ENCODE data around the gene RIPOR3. TPM values are rescaled to one million over a fixed set of nuclear protein-coding genes. Genes with fewer than 3 reads are reported as not detected.

The RIPOR3 gene
- total and polyA plus RNA-seq, 9 of the 15 experiments (the other 6 are each of a cell fraction or from before 2014, with no cell fraction given) = 3.3 to 62.7 (median 21.4) TPM

- no peak for TF ChIP-seq ZNF280B (CRISPR knock-in tag; IDR thresholded peaks at IDR 0.05)
- no peak for TF ChIP-seq ZNF140 (CRISPR knock-in tag; IDR thresholded peaks at IDR 0.05)
- 0 out of 2 replicates have a peak, but pooled peaks have one; percentile 27 for TF ChIP-seq ZNF436 (CRISPR knock-in tag; IDR thresholded peaks at IDR 0.05)
- TF ChIP-seq CREB1 (IDR thresholded peaks at IDR 0.05) = no peak
- no peak for TF ChIP-seq CREB1 (CRISPR knock-in tag; IDR thresholded peaks at IDR 0.05)
- no peak for TF ChIP-seq ZNF707 (CRISPR knock-in tag; conservative IDR thresholded peaks at IDR 0.05)
- no peak for TF ChIP-seq SMAD3 (CRISPR knock-in tag; conservative IDR thresholded peaks at IDR 0.05)
- no peak for TF ChIP-seq ETS2 (tag; IDR thresholded peaks at IDR 0.05; ENCODE audit: borderline replicate concordance, poor library complexity, severe bottlenecking)
- no peak for TF ChIP-seq HNRNPK (IDR thresholded peaks at IDR 0.05; ENCODE audit: low read depth, low read length, poor library complexity, severe bottlenecking)
- TF ChIP-seq MECOM (CRISPR knock-in tag; IDR thresholded peaks at IDR 0.05) = no peak
- no peak for TF ChIP-seq ZKSCAN1 (IDR thresholded peaks at IDR 0.05; ENCODE audit: low read depth, low read length)
- TF ChIP-seq SMC3 (conservative IDR thresholded peaks at IDR 0.05; ENCODE audit: insufficient read depth, low read depth, low read length) = no peak
- no peak for TF ChIP-seq RNF219 (CRISPR knock-in tag; IDR thresholded peaks at IDR 0.05)
- no peak for TF ChIP-seq ZNF23 (CRISPR knock-in tag; IDR thresholded peaks at IDR 0.05)
- no peak for TF ChIP-seq NCOA1 (IDR thresholded peaks at IDR 0.05; ENCODE audit: low read depth)
- no peak for TF ChIP-seq ZNF224 (CRISPR knock-in tag; IDR thresholded peaks at IDR 0.05)
- no peak for TF ChIP-seq PREB (CRISPR knock-in tag; IDR thresholded peaks at IDR 0.05)
- TF ChIP-seq TFE3 (CRISPR knock-in tag; IDR thresholded peaks at IDR 0.05) = no peak
- no peak for TF ChIP-seq MAZ (CRISPR knock-in tag; conservative IDR thresholded peaks at IDR 0.05 in 1 of 2, IDR thresholded peaks at IDR 0.05 in 1 of 2)
- no peak for TF ChIP-seq ZNF121 (CRISPR knock-in tag; conservative IDR thresholded peaks at IDR 0.05)
These were observed 38.8 kb upstream of the RIPOR3 start (continued) for GRCh38 chr20:50729901-50730764.

All from K562 (cell line).